GM18873 (cell line): ENCODE measurements around the gene CACNA1A.
"Not testable (repeated sequence)": the region's sequence is repeated elsewhere in the genome, so short reads cannot be mapped to it uniquely, and the experiment has no call there.

Source experiments
- ATAC-seq: cut with Tn5 transposase; IDR thresholded peaks from one replicate; pipeline ENCODE4 v1.9.1; 2021; ENCODE audit warnings: mild to moderate bottlenecking, moderate library complexity, moderate number of reproducible peaks; ENCODE audit not compliant: unreplicated experiment, low FRiP score

CACNA1A gene

GRCh38 chr19:13284929-13285928, 221.1 kb downstream of the CACNA1A start:
- ATAC-seq = no peak

GRCh38 chr19:13283871-13284270, 222.4 kb downstream of the CACNA1A start:
- ATAC-seq = no peak

- no peak for ATAC-seq
Measured at GRCh38 chr19:13282486-13283065, 223.7 kb downstream of the CACNA1A start.

- ATAC-seq = no peak
Measured at GRCh38 chr19:13281567-13282291, 224.6 kb downstream of the CACNA1A start.

- no peak for ATAC-seq
Measured at GRCh38 chr19:13277104-13277809, 229.0 kb downstream of the CACNA1A start.

- no peak for ATAC-seq
Measured at GRCh38 chr19:13275016-13275722, 231.1 kb downstream of the CACNA1A start.

- no peak for ATAC-seq
Measured at GRCh38 chr19:13270514-13271105, 235.7 kb downstream of the CACNA1A start.

GRCh38 chr19:13269348-13269747, 236.9 kb downstream of the CACNA1A start:
- no peak for ATAC-seq

- no peak for ATAC-seq
Measured at GRCh38 chr19:13267889-13268288, 238.4 kb downstream of the CACNA1A start.

- ATAC-seq = no peak
Measured at GRCh38 chr19:13267131-13267530, 239.1 kb downstream of the CACNA1A start.

- ATAC-seq = no peak
Measured at GRCh38 chr19:13262450-13262849, 243.8 kb downstream of the CACNA1A start.

GRCh38 chr19:13260883-13261653, 245.2 kb downstream of the CACNA1A start:
- no peak for ATAC-seq

GRCh38 chr19:13256918-13257317, 249.4 kb downstream of the CACNA1A start:
- no peak for ATAC-seq

GRCh38 chr19:13256398-13256797, 249.9 kb downstream of the CACNA1A start:
- ATAC-seq = not testable (repeated sequence)

GRCh38 chr19:13255719-13256059, 250.6 kb downstream of the CACNA1A start:
- no peak for ATAC-seq

- no peak for ATAC-seq
Measured at GRCh38 chr19:13255041-13255718, 251.1 kb downstream of the CACNA1A start.

GRCh38 chr19:13252569-13253335, 253.5 kb downstream of the CACNA1A start:
- no peak for ATAC-seq
